Measurements from ENCODE around the gene ATP2A2.

DNA sequence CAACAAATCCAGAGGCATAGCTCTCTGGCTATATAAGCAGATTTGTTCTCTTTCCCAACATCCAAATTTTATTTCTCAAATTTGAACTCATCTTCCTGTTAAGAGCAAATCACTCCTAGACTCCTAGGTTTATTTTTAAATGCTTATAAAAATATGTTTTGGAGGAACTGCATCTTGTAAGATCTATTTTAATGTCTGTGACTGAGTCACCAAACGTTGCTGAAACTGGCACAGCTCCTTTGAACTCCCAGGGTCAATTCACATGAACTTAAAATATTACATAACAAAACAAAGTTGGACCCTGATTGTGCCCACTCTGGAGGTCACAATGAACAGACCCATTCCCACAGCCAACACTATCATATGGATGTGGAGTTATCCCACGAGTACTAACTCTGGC lies 98.6 kb downstream of the ATP2A2 start:
- TF ChIP-seq, protein P1, sequence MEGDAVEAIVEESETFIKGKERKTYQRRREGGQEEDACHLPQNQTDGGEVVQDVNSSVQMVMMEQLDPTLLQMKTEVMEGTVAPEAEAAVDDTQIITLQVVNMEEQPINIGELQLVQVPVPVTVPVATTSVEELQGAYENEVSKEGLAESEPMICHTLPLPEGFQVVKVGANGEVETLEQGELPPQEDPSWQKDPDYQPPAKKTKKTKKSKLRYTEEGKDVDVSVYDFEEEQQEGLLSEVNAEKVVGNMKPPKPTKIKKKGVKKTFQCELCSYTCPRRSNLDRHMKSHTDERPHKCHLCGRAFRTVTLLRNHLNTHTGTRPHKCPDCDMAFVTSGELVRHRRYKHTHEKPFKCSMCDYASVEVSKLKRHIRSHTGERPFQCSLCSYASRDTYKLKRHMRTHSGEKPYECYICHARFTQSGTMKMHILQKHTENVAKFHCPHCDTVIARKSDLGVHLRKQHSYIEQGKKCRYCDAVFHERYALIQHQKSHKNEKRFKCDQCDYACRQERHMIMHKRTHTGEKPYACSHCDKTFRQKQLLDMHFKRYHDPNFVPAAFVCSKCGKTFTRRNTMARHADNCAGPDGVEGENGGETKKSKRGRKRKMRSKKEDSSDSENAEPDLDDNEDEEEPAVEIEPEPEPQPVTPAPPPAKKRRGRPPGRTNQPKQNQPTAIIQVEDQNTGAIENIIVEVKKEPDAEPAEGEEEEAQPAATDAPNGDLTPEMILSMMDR (conservative IDR thresholded peaks at IDR 0.05): no peak
- TF ChIP-seq EZH2 (IDR thresholded peaks at IDR 0.05; ENCODE audit: low read depth): no peak

Data from PC-9 (cell line).